Mononuclear cell (primary cell): ENCODE measurements around the gene SBF1. TPM values are rescaled to one million over a fixed set of nuclear protein-coding genes. Genes with fewer than 3 reads are reported as not detected.
A peak's percentile ranks its signal among the peaks of the same experiment; 100 is the strongest.

ENCODE experiments used
- H3K27me3 ChIP-seq: 2 replicates; pipeline ENCODE4 v1.6.0; 2011; ENCODE audit warnings: low read length, control low read depth; ENCODE audit not compliant: insufficient read depth
- H3K4me1 ChIP-seq: 2 replicates; pipeline ENCODE4 v1.5.1; 2011; ENCODE audit warnings: mild to moderate bottlenecking, low read length, control low read depth; ENCODE audit not compliant: insufficient read depth
- H3K4me3 ChIP-seq: 2 replicates; pipeline ENCODE4 v1.5.1; 2011; ENCODE audit warnings: mild to moderate bottlenecking, low read length, moderate library complexity
- H3K9me3 ChIP-seq: 2 replicates; pipeline ENCODE4 v1.5.1; 2011; ENCODE audit warnings: low read depth, mild to moderate bottlenecking, control low read depth, low read length
- total RNA-seq: library from RNA; depleted of rRNA; stranded (reverse); fragments of >200 nt; gene quantifications from one replicate; pipeline ENCODE4 v1.2.3, GENCODE V29; 2012

Gene SBF1
- total RNA-seq, 1 donor, result 63.4 TPM

- no peaks in the 10 kb centered on the region for H3K9me3 ChIP-seq
- peaks cover 12% of the 10 kb centered on the region for H3K4me1 ChIP-seq
- peaks cover 11% of the 10 kb centered on the region for H3K27me3 ChIP-seq
- no peak overlapping the region for H3K4me3 ChIP-seq
These were observed 7.6 kb upstream of the SBF1 start for GRCh38 chr22:50482107-50483074.

DNA sequence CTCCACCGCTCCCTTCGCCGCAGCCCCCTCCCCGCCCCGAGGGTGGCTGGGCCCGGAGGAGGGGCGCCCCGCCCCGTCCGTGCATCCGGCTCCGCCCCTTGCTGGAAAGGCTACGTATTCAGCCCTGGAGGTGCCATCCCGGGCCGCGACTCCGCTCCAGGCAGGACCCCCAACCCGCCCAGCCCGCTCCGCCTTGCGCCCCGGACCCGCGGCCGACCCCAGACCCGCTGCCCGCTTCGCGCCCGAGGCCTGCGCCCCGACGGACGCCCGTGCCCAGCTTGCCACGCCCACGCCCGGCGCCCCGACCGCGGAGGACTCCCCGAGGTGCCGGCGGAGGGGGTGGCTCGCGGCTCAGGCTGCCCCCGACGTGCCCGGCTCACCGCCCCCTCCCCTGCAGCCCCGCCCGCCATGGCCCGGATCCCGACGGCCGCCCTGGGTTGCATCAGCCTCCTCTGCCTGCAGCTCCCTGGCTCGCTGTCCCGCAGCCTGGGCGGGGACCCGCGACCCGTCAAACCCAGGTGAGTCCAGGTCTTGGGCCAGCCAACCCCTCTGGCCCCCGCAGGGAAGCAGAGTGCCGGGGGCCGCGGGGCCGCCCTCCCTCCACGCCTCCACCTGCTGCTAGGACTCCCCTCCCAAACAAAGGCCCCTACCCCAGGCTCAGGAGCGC lies 6.7 kb upstream of the SBF1 start, which contains the start of gene ADM2:
Gene ADM2, plus strand, starts transcription at position 104 of the 667 bp plus-strand sequence. Its CDS starts 305 bp downstream, at position 409.
- Histone ChIP-seq H3K4me3 (peak within 1 kb of the TSS; percentile 30), H3K4me1 (peaks cover 12% of the 10 kb centered on the region), H3K27me3 (peaks cover 11% of the 10 kb centered on the region), H3K9me3 (no peaks in the 10 kb centered on the region)

DNA sequence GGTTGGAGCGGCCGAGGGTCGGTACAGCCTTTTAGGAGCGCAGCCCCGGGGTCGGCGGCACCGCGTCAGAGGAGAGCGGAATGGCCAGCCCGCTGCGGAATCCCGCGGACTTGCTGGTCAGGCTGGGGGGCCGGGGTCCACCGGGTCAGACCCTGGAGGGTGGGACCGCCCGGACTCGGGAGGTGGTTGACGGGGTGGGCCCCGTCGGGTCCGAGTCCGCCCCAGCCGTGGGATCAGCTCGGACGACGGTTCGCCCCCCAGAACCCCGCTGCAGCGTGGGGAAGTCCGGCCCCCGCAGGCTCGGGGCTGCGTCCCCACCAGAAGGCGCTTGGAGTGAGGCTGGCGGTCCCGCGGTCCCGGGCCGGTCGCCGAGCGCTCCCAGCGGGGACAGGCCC lies 6.2 kb upstream of the SBF1 start:
- H3K4me1 ChIP-seq, result peaks cover 12% of the 10 kb centered on the region
- no peaks in the 10 kb centered on the region for H3K9me3 ChIP-seq
- H3K4me3 ChIP-seq, result peak overlapping the region; percentile 30
- H3K27me3 ChIP-seq, result peaks cover 11% of the 10 kb centered on the region

DNA sequence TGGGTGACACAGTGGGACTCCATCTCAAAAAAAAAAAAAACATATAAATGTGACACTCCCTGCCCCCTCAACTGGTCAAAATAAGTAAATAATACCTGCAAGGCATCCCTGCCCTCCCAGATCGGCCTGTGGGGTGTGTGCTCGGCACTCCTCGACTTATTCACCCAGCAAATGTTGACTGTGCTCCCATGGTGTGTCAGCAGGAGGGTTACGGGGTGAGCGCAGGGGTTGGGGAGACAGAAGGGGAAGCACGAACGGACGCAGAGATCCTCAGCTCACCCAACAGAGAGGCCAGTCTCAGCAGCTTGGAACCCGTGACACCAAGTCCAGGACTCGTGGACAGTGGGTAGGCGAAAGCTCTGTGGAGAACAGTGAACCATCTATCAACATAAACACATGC lies 4.9 kb upstream of the SBF1 start:
- Histone ChIP-seq H3K4me3 (no peak overlapping the region), H3K27me3 (peaks cover 11% of the 10 kb centered on the region), H3K9me3 (no peaks in the 10 kb centered on the region), H3K4me1 (peaks cover 18% of the 10 kb centered on the region)

GRCh38 chr22:50477923-50478322 lies 3.1 kb upstream of the SBF1 start:
- no peak overlapping the region for H3K4me3 ChIP-seq
- H3K27me3 ChIP-seq, result peaks cover 11% of the 10 kb centered on the region
- peaks cover 31% of the 10 kb centered on the region for H3K4me1 ChIP-seq
- no peaks in the 10 kb centered on the region for H3K9me3 ChIP-seq

DNA sequence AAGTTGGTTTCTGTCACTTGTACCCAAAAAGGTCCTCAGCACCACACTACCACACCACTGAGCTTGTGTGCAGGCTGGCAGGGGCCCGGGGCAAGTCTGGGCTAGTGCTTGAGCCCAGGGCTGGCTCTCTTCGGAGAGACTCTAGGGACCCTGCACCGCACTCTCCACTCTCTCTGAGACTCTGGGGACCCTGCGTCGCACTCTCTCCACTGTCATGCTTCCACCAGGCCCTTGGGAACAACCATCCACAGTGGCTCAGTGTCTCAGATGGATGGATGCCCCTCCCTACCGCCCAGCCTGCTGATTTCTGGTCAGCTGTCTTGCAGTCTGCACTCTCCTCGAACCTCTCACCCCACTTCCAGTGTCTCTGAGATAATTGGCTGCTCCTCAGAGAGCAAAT lies 2.0 kb upstream of the SBF1 start:
- H3K9me3 ChIP-seq, result no peaks in the 10 kb centered on the region
- peaks cover 8% of the 10 kb centered on the region for H3K27me3 ChIP-seq
- H3K4me3 ChIP-seq, result no peak overlapping the region
- H3K4me1 ChIP-seq, result peaks cover 35% of the 10 kb centered on the region

DNA sequence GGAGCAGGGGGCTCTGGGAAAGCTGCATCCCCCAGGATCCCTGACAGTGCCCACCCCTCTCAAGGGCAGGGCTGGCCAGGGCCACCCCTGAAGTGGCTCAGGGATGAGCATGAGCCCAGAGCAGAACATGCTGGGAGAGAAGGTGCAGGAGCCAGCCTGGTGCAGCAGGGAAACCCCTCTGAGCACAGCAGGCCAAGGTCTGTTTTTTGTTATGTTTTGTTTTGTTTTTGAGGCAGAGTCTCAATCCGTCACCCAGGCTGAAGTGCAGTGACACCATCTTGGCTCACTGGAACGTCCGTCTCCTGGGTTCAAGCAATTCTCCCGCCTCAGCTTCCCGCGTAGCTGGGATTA lies 792 bp upstream of the SBF1 start:
- H3K4me3 ChIP-seq, result no peak overlapping the region
- H3K27me3 ChIP-seq, result peaks cover 8% of the 10 kb centered on the region
- no peaks in the 10 kb centered on the region for H3K9me3 ChIP-seq
- peaks cover 42% of the 10 kb centered on the region for H3K4me1 ChIP-seq

- H3K9me3 ChIP-seq, result no peaks in the 10 kb centered on the region
- no peaks in the 10 kb centered on the region for H3K27me3 ChIP-seq
- H3K4me1 ChIP-seq, result peaks cover 57% of the 10 kb centered on the region
- H3K4me3 ChIP-seq, result peak overlapping the region; percentile 55
These were observed 772 bp downstream of the SBF1 start for GRCh38 chr22:50473855-50474671.

DNA sequence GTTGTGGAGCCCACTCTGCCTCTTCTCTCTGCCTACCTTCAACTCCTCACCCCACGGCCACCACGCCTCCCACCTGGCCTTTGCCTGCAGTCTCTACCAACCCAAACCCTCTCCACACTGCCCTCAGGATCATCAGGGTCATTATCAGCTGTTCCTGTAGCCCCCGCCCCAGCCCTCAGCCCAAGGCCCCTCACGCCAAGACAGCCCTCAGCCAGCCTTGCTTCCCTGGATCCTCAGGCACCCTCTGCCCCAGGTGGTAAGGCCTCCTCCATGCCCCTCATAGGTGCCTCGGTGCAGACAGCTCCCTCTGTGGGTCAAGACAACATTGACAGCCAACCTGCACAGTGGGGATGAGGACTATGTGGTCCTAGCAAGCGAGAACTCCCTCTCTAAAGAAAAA lies 1.7 kb downstream of the SBF1 start:
- H3K4me1 ChIP-seq, result peaks cover 65% of the 10 kb centered on the region
- H3K9me3 ChIP-seq, result no peaks in the 10 kb centered on the region
- no peak overlapping the region for H3K4me3 ChIP-seq
- H3K27me3 ChIP-seq, result no peaks in the 10 kb centered on the region

GRCh38 chr22:50471962-50472361 lies 2.9 kb downstream of the SBF1 start:
- Histone ChIP-seq H3K4me1 (peaks cover 65% of the 10 kb centered on the region), H3K27me3 (no peaks in the 10 kb centered on the region), H3K9me3 (no peaks in the 10 kb centered on the region), H3K4me3 (no peak overlapping the region)

DNA sequence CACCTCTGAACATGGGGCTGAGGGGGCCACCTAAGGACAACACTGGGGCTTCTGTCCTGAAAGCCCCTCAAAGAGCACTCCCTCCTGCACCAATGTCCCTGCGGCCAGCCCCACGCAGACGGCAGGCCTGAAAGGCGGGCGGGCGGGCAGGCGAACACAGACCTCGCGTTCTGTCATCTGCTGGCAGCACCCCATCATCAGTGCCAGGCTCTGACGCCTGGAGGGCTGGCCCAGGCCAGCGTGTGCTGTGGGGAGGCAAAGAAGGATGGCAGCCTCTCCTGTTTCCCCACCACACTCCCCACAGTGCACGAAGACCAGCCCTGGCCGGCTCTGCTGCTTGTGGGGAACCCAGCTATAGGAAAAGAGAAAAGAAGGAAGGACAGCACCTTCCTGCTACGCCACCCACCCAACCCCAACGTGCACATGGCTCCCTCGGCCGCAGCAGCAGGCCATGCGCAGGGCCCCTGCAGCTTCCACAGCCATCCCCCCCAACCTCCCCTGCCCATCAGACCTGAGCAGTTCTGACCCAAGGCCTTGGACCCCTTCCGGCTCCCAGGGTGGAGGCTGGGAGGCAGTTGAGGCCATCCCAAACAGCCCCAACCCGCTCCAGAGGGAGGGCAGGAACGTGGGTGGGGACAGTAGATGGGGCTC lies 3.5 kb downstream of the SBF1 start:
- Histone ChIP-seq H3K9me3 (no peaks in the 10 kb centered on the region), H3K4me1 (peaks cover 65% of the 10 kb centered on the region), H3K27me3 (no peaks in the 10 kb centered on the region), H3K4me3 (no peak overlapping the region)

GRCh38 chr22:50470491-50470890 lies 4.3 kb downstream of the SBF1 start:
- Histone ChIP-seq H3K27me3 (no peaks in the 10 kb centered on the region), H3K9me3 (no peaks in the 10 kb centered on the region), H3K4me1 (peaks cover 63% of the 10 kb centered on the region), H3K4me3 (no peak overlapping the region)

DNA sequence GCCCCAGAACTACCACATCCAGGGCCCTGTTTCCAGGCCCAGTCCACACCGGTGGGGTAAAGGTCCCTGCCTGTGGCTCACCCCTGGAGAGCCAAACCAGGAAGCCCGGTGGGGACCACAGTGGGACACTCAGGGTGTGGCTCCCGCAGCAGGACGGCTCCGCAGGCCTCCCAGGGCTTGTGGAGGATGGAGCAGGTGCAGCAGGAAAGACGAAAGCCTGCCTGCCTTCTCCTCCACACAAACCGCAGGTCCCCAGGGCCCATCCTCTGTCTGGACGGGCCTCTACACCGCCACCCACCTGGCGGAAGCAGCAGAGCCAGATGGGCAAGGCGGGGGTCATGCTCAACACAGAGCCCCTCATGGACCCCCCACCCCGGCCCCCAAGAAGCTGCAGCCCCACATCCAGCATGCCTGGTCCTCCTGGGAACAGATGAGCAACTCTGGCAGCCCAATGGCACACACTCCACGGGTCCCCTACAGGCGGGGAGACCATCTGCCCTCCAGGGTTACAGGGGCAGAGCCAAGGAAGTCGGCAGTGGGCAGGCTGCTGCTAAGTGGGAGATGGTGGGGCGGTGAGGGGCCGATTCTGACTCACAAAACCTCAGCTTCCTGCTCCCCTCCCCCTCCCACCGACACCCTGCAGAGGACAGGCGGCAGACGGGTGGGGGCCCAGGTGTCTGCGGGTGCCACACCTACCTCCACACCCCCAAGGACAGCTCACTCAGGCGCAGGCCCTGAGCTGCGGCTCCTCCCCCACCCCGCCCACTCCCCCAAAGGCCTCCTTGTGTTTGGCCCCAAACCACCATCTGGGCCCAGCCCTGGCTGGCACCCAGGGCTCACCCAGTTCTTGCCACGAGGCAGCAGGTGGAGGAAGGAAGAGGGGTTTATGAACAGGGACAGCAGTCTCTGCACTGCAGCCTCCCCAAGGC lies 5.2 kb downstream of the SBF1 start:
- peaks cover 58% of the 10 kb centered on the region for H3K4me1 ChIP-seq
- H3K4me3 ChIP-seq, result no peak overlapping the region
- no peaks in the 10 kb centered on the region for H3K27me3 ChIP-seq
- no peaks in the 10 kb centered on the region for H3K9me3 ChIP-seq

GRCh38 chr22:50468626-50469025 lies 6.2 kb downstream of the SBF1 start:
- Histone ChIP-seq H3K27me3 (no peaks in the 10 kb centered on the region), H3K9me3 (no peaks in the 10 kb centered on the region), H3K4me3 (no peak overlapping the region), H3K4me1 (peaks cover 53% of the 10 kb centered on the region)
